Measurements from ENCODE around the gene SPOCK1.

The SPOCK1 gene

GRCh38 chr5:137122075-137122474 is 377.1 kb downstream of the SPOCK1 start:
- no peak for DNase-seq (ENCODE audit: extremely low read depth, insufficient read length)
- TF ChIP-seq CTCF (IDR thresholded peaks at IDR 0.05; ENCODE audit: insufficient read depth, low read length, poor library complexity, severe bottlenecking) = no peak
- H3K4me3 ChIP-seq (replicated peaks; ENCODE audit: low read depth, low read length) = no peak overlapping the region
- no peaks in the 10 kb centered on the region for H3K36me3 ChIP-seq (ENCODE audit: control insufficient read depth, insufficient read depth, low read length)
- peaks cover 4% of the 10 kb centered on the region; the same call in 1 of the 2 replicates for H3K27me3 ChIP-seq (replicated peaks; ENCODE audit: control insufficient read depth, insufficient read depth, low read length)

GRCh38 chr5:137119321-137119720 is 379.8 kb downstream of the SPOCK1 start:
- no peak for DNase-seq (ENCODE audit: extremely low read depth, insufficient read length)
- Histone ChIP-seq H3K4me3 (replicated peaks; ENCODE audit: low read depth, low read length) (no peak overlapping the region), H3K36me3 (ENCODE audit: control insufficient read depth, insufficient read depth, low read length) (no peaks in the 10 kb centered on the region), H3K27me3 (replicated peaks; ENCODE audit: control insufficient read depth, insufficient read depth, low read length) (peaks cover 3% of the 10 kb centered on the region)
- no peak for TF ChIP-seq CTCF (IDR thresholded peaks at IDR 0.05; ENCODE audit: insufficient read depth, low read length, poor library complexity, severe bottlenecking)

- Histone ChIP-seq H3K27me3 (replicated peaks; ENCODE audit: control insufficient read depth, insufficient read depth, low read length) (peaks cover 3% of the 10 kb centered on the region), H3K4me3 (replicated peaks; ENCODE audit: low read depth, low read length) (no peak overlapping the region), H3K36me3 (ENCODE audit: control insufficient read depth, insufficient read depth, low read length) (no peaks in the 10 kb centered on the region)
- no peak for DNase-seq (ENCODE audit: extremely low read depth, insufficient read length)
- no peak for TF ChIP-seq CTCF (IDR thresholded peaks at IDR 0.05; ENCODE audit: insufficient read depth, low read length, poor library complexity, severe bottlenecking)
Measured at GRCh38 chr5:137118629-137119028, 380.5 kb downstream of the SPOCK1 start.

DNA sequence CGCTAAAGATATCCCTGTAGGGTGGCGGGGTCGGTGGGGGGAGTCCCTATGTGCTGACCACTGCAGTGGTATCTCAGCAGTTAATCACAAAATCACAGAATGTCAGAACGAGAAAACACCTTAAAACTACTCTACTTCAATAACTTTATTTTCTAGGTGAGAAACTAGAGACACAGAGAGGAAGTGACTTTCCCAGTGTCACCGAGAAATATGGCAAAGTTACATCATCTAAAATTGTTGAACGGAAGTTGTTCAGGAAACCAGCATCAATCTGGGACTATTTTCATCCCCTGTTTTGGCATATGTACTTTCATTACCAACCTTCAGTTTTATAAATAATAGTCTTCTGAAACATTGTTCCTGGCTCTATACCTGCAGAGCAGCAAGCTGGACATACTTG is 384.0 kb downstream of the SPOCK1 start:
- peaks cover 2% of the 10 kb centered on the region for H3K27me3 ChIP-seq (replicated peaks; ENCODE audit: control insufficient read depth, insufficient read depth, low read length)
- TF ChIP-seq CTCF (IDR thresholded peaks at IDR 0.05; ENCODE audit: insufficient read depth, low read length, poor library complexity, severe bottlenecking) = no peak
- no peak overlapping the region for H3K4me3 ChIP-seq (replicated peaks; ENCODE audit: low read depth, low read length)
- H3K36me3 ChIP-seq (ENCODE audit: control insufficient read depth, insufficient read depth, low read length) = no peaks in the 10 kb centered on the region
- peak; percentile 3 for DNase-seq (ENCODE audit: extremely low read depth, insufficient read length)

GRCh38 chr5:137114529-137114928 is 384.6 kb downstream of the SPOCK1 start:
- Histone ChIP-seq H3K4me3 (replicated peaks; ENCODE audit: low read depth, low read length) (no peak overlapping the region), H3K27me3 (replicated peaks; ENCODE audit: control insufficient read depth, insufficient read depth, low read length) (no peaks in the 10 kb centered on the region; the same call in none of the 2 replicates), H3K36me3 (ENCODE audit: control insufficient read depth, insufficient read depth, low read length) (no peaks in the 10 kb centered on the region)
- DNase-seq (ENCODE audit: extremely low read depth, insufficient read length) = no peak
- TF ChIP-seq CTCF (IDR thresholded peaks at IDR 0.05; ENCODE audit: insufficient read depth, low read length, poor library complexity, severe bottlenecking) = no peak

DNA sequence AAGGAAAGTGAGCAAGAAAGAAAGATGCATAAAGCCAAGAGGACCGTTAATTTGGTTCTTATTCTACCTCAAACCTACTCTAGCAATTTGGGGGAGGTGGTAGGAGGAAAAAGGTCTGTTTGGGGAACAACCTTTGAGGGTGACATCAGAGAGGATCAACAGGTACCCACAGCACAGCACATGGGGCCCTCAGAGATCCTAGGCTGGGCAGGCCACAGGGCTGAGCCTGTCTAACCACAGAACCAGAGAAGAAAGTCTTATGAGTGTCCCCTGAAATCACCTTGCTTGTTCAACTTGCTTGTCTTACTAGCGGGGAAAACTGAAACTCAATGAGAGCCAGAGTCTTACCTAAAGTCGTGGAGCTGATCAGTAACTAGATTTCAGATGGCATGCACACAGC is 385.2 kb downstream of the SPOCK1 start:
- H3K36me3 ChIP-seq (ENCODE audit: control insufficient read depth, insufficient read depth, low read length) = no peaks in the 10 kb centered on the region
- TF ChIP-seq CTCF (IDR thresholded peaks at IDR 0.05; ENCODE audit: insufficient read depth, low read length, poor library complexity, severe bottlenecking) = no peak
- H3K27me3 ChIP-seq (replicated peaks; ENCODE audit: control insufficient read depth, insufficient read depth, low read length) = no peaks in the 10 kb centered on the region; the same call in none of the 2 replicates
- H3K4me3 ChIP-seq (replicated peaks; ENCODE audit: low read depth, low read length) = no peak overlapping the region
- no peak for DNase-seq (ENCODE audit: extremely low read depth, insufficient read length)
